Umbilical cord (tissue), 2 donors: ENCODE data around the gene YRDC. TPM values are rescaled to one million over a fixed set of nuclear protein-coding genes. Genes with fewer than 3 reads are reported as not detected.
A peak's percentile ranks its signal among the peaks of the same experiment; 100 is the strongest.
"Not testable (repeated sequence)": the region's sequence is repeated elsewhere in the genome, so short reads cannot be mapped to it uniquely, and the experiment has no call there.

Experiments used
- DNase-seq: peaks from one replicate; pipeline ENCODE4 v3.0.0-alpha.2; 2015; ENCODE audit warnings: low spot score
- total RNA-seq: library from RNA; depleted of rRNA; stranded (reverse); fragments of >200 nt; gene quantifications from one replicate; pipeline ENCODE4 v1.2.3, GENCODE V29; 2014; ENCODE audit warnings: low replicate concordance; ENCODE audit not compliant: insufficient read depth

The YRDC gene
- total RNA-seq, 1 donor from 2014 or later, result 3.1 TPM

GRCh38 chr1:37776946-37777516 lies 31.0 kb downstream of the YRDC start:
- no peak for DNase-seq

DNA sequence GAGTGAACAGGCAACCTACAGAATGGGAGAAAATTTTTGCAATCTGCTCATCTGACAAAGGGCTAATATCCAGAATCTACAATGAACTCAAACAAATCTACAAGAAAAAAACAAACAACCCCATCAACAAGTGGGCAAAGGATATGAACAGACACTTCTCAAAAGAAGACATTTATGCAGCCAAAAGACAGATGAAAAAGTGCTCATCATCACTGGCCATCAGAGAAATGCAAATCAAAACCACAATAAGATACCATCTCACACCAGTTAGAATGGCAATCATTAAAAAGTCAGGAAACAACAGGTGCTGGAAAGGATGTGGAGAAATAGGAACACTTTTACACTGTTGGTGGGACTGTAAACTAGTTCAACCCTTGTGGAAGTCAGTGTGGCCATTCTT lies 36.6 kb downstream of the YRDC start:
- not testable (repeated sequence) for DNase-seq

DNA sequence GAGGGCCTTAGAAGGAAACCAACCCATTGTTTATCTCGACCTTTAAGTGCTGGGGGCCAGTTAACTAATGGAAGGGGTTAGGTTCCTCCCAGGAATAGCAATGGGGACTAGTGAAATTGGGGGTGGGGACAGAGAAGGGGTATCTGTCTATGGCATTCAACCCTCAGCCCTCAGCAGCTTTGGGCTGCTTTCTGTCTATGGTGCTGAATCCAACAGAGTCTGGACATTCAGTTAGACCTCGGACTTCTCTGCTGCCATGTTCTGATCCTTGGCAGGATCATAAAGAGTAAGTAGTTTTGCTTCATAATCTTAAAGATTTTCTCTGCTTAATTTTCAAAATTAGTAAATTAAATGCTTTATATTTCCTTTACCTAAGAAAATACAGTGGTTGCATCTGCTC lies 40.5 kb downstream of the YRDC start:
- no peak for DNase-seq

GRCh38 chr1:37765916-37766664 lies 41.9 kb downstream of the YRDC start:
- DNase-seq, result no peak

DNA sequence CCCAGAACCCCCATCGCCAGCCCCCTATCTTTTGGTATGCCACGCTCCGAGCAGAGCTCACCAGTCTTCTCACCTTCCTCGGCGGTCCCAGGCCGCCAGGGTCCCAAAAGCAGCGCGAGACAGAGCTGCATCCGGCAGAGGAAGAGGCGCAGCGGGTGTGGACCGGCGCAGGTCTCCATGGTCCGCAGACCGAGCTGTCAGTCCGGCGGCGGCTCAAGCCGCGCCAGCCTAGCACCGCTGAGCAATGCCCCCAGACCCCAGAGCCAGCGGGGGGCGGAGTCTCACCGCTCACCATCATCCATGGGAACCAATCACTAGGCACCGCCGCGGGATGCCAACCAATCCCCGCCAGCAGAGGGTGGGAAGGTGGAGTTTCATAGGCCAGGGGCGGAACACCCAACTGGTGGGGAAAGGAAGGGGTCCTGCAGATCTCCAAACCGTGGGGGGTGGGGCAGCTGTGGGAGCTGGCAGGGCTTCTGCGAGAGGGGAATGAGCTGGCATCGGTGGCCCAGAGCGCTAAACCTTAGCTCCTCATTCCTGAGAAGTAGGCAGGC lies 43.0 kb downstream of the YRDC start, which contains the start of gene EPHA10:
Gene EPHA10 (minus strand): TSS at position 233 of the 554 bp plus-strand sequence. CDS start 54 bp downstream, at position 179.
- no peak for DNase-seq

GRCh38 chr1:37764414-37764825 lies 43.6 kb downstream of the YRDC start:
- peak; percentile 48 for DNase-seq

GRCh38 chr1:37763791-37764413 lies 44.1 kb downstream of the YRDC start:
- DNase-seq, result no peak

DNA sequence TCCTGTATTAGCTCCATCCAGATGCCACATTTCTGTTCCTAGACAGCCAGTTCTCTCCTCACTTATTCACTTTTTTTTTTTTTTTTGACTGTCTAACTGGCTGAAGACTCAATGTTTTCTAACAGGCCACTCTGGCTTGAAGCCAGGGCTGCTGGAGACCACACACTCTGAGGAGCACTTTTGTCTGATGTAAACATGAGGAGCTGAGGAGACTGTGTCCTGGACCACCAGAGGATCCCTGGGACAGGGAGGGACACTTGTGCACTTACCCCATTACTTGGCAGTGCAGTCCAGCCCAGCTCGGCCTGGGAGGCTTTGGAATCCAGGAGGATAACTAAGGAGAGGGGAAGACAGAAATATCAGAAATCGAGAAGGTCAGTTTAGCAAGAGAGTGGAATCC lies 45.5 kb downstream of the YRDC start:
- no peak for DNase-seq

- no peak for DNase-seq
Observed at GRCh38 chr1:37761416-37762095, 46.5 kb downstream of the YRDC start.

DNA sequence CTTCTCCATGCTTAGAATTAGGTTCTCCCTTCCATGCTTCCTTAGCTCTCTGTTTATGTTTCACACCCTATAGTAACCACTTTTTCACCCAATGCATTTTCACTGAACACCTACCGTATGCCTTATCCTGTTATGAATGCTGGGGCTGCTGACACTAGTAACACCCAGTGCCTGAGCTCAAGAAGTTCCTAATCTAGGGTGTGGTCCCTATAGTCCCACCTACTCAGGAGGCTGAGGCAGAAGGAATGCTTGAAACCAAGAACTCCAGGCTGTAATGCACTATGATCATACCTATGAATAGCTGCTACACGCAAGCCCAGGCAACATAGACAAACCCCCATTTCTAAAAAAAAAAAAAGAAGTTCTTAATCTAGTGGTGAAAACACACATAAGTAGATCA lies 48.6 kb downstream of the YRDC start:
- no peak for DNase-seq

DNA sequence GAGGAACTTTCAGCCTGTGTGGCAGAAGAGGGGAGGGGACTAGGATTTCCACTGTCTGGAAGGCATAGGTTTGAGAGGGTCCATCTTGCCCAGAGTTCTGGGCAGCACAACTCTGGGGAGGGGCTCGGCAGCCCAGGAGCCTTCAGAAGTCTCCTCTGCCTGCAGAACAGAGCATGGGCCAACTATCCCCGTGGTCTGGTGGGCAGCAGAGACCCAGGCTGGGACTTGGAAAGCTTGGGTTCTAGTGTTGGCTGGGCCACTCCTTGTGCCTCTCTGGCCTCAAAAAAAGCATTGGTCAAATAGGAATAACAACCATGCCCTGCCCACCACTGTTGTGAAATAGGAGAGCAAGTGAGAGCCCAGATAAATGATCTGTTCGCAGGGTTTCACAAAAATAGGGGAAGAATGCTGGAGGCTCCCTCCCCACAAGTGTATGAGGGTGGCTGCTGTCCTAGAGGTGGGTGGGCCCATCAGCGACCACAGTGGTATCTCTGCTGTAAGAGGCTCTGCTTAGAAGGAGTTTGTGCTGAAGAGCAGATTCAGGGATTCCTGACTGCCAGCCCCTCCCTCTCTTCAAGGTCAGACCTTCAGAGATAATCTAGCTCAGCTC lies 52.0 kb downstream of the YRDC start:
- no peak for DNase-seq

GRCh38 chr1:37755290-37755689 lies 52.7 kb downstream of the YRDC start:
- DNase-seq, result no peak

GRCh38 chr1:37753473-37754321 lies 54.3 kb downstream of the YRDC start:
- no peak for DNase-seq

Other genes starting within 250 kb of the YRDC start
- gene GNL2, start 212.3 kb downstream of the YRDC start, total RNA-seq, result 48.9 TPM
- gene RSPO1, start 173.3 kb downstream of the YRDC start, total RNA-seq, result 0.24 TPM
- gene CDCA8, start 115.7 kb downstream of the YRDC start, total RNA-seq, result not detected
- gene EPHA10, start 43.1 kb downstream of the YRDC start, total RNA-seq, result 21.2 TPM
- 1.7 TPM for gene MANEAL, start 14.4 kb downstream of the YRDC start, total RNA-seq
- gene C1orf122, start 418 bp downstream of the YRDC start, total RNA-seq, result 18.8 TPM
- gene MTF1, start 51.4 kb upstream of the YRDC start, total RNA-seq, result 5.3 TPM
- 34.7 TPM for gene INPP5B, start 138.8 kb upstream of the YRDC start, total RNA-seq
- gene SF3A3, start 181.8 kb upstream of the YRDC start, total RNA-seq, result 30.3 TPM
- gene FHL3, start 197.3 kb upstream of the YRDC start, total RNA-seq, result 25.0 TPM
- 49.4 TPM for gene UTP11, start 204.5 kb upstream of the YRDC start, total RNA-seq
- not detected for gene POU3F1, start 238.6 kb upstream of the YRDC start, total RNA-seq